C4-2B (cell line): ENCODE data around the gene MIPEP.

Experiments
- ZFX ChIP-seq: fragments of 450-650 bp; IDR thresholded peaks from 2 replicates; pipeline ENCODE4 v1.6.1; 2017
- TF ChIP-seq, protein P1 (sequence below): fragments of 450-650 bp; conservative IDR thresholded peaks from 2 replicates; pipeline ENCODE4 v1.5.1; 2017; ENCODE audit warnings: mild to moderate bottlenecking

DNA sequence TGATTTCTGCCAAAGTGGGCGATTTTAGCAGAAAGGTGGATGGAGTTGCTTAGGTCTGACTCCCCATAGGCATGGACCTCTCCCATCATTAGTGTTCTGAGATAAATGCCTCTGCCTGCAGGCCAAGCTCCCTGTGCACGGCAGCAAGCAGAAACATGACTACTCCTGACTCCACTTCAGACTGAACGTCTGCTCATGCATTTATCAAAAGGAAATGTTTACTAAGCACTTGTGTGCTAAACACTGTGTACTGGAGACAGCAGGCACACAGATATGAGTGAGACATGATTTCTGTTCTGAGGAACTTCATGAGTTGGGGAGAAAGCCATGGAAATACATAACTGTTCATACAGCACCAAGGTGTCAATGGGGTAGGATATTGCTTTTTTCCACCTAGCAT, 149.6 kb downstream of the MIPEP start:
- TF ChIP-seq, protein P1, sequence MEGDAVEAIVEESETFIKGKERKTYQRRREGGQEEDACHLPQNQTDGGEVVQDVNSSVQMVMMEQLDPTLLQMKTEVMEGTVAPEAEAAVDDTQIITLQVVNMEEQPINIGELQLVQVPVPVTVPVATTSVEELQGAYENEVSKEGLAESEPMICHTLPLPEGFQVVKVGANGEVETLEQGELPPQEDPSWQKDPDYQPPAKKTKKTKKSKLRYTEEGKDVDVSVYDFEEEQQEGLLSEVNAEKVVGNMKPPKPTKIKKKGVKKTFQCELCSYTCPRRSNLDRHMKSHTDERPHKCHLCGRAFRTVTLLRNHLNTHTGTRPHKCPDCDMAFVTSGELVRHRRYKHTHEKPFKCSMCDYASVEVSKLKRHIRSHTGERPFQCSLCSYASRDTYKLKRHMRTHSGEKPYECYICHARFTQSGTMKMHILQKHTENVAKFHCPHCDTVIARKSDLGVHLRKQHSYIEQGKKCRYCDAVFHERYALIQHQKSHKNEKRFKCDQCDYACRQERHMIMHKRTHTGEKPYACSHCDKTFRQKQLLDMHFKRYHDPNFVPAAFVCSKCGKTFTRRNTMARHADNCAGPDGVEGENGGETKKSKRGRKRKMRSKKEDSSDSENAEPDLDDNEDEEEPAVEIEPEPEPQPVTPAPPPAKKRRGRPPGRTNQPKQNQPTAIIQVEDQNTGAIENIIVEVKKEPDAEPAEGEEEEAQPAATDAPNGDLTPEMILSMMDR: no peak
- no peak for TF ChIP-seq ZFX
